GM19240 (cell line): ENCODE measurements around the gene ITGB5.
"Not testable (repeated sequence)": the region's sequence is repeated elsewhere in the genome, so short reads cannot be mapped to it uniquely, and the experiment has no call there.

Experiments
- DNase-seq: peaks from one replicate; pipeline ENCODE4 v3.0.0; 2011; ENCODE audit warnings: low spot score; ENCODE audit not compliant: insufficient read length

The ITGB5 gene

DNA sequence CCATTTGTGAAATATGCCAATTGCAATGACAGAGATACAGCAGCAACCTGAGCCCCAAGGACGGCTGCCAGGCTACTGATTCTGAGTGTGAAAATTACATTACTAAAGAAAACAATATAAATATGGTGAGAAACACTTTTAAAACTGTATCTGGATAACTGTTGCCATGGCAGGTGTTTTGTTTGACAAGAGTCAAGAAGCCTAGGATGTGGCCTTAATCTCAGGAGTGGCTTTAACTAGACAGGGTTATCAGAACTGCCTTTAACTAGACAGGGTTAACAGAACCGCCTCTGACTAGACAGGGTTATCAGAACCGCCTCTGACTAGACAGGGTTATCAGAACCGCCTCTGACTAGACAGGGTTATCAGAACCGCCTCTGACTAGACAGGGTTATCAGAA lies 98.1 kb downstream of the ITGB5 start:
- not testable (repeated sequence) for DNase-seq

DNA sequence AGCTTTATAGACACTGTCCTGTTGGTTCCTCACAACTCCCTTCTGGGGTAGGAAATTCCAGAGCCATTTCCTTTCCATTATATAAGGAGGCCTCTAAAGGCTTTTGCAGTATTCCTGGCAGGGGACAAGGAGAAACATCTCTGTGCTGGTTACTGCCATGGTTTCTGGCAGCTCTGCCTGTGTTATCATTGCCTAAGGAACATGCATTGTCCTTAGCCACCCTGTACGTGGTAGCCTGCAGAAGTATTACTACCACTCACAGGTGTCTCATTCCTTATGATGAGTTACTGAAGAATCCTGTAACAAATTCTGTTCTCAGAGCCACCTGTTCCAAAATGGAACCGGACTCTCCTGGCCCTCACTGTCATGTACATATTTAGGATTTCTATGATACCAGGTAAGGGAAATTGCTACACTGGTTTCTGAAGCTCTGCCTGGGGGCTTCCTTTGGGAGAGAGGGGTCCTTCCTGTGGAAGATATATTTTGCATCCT lies 98.9 kb downstream of the ITGB5 start:
- DNase-seq = no peak

DNA sequence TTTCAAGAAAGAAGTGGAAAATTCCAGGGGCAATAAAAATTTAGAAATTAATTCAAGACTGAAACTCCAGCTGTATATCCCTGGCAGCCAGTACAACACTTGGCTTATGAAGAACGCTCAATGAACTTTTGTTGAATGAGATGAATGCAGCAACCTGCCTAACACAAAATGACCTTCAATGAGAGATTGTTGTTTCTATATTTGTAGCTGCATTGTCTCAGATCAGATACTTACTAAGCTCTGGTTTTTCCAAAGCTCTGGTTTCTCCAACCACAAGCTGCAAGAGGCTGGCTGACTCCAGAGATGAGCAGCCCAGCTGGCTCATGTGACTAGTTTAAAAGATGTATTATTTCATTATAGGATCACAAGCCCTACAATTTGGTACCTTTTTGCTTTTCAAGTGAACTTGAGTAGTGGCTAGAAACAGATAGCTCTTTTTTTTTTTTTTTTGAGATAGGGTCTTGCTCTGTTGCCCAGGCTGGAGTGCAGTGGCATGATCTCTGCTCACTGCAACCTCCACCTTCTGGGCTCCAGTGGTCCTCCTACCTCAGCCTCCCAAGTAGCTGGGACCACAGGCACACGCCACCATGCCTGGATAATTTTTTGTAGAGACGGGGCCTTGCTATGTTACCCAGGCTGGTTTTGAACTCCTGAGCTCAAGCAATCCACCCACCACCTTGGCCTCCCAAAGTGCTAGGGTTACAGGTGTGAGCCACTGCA lies 99.5 kb downstream of the ITGB5 start:
- no peak for DNase-seq

DNA sequence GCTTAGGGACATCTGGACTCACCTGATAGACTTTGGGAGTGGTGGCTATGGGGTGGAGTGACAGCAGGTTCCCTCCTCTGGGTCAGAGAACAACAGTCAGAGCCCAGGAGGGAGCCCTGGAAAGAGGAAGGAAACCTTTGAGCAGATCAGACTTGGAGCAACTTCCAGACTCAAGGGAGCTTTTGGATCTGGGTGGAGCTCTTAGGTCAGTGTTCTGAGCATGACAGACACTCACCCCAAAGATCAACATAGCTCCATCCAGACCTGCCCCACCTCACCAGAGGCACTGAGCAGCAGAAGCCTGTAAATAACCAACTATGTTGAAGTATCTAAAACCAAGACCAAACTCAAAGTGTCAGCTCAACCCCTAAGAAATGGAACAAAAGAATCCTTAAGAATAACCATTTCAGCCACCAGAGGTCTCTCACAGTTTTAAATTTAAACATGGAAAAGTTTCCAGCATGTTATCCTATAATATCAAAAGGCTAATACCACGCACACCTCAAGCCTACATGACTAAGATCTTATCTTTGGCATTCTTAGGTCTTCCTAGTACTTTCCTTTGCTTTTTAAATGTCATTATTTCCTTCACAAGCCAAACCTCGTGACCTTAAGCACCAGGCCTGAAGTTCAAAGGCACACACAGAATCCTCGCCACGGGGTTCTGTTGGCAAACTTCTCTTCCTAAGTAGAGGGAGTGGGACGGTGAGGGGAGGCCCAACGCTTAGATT lies 100.5 kb downstream of the ITGB5 start:
- no peak for DNase-seq

DNA sequence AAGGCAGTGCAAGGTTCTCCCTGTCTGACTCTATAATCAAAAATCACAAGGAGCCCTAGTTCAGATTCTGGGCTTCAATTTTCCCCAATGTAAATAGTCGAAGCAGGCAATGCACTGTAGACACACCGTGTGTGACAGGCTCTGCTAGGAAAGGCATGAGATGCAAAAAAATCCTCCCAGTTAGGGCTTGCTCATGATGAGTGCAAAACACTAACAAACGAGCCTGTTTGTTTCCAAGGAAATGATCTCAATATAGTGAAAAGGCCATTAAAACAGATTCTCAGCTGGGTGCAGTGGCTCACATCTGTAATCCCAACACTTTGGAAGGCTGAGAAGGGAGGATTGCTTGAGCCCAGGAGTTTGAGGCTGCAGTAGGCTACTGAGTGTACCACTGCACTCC lies 101.2 kb downstream of the ITGB5 start:
- DNase-seq = no peak

DNA sequence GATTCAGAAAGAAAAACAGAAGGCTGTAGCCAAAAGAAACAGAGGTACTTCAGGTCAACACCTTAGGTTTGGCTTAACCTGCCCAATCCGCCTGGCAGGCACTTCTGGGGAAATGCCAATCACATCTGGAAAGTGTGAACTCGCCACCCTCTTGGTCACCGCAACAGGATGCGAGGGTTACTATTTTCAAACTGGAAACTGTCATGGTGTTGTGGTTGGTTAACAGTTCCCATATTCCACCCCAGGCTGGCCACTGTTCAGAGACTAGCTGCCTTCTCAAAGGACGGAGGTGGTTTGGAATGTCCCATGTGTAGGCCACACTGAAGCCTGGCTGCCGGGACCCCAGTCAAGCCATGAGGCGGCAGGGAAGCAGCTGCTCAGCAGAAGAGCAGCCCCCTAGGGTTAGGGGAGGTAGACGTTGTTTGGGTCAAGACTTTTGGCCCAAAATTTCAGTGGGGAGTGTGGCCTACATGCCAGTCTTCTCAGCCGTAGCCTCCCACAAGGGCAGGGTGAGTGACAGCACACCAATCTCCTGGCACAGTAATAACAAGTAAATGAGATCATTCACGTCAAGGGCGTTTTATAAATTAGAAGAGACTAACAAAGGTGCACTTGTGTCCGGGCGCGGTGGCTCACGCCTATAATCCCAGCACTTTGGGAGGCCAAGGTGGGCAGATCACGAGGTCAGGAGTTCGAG lies 102.3 kb downstream of the ITGB5 start:
- no peak for DNase-seq

DNA sequence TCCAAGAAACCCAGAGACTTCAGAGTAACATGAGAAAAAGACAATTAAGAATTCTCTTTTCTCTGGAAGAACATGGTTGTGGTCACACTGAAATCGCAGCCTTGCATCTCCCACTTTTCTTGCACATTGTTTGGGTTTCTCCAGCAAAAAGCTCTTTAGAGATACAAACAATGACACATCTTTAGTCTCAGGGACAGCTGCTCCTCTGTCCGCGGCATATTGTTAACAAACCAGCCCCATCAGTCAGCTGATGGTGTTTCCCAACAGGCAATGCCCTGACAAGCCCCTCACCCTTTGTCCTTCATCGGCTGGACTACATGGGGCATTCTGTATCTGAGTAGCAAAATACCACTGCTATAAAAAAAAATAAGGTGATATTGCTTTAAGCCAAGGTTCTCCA lies 103.5 kb downstream of the ITGB5 start:
- no peak for DNase-seq

DNA sequence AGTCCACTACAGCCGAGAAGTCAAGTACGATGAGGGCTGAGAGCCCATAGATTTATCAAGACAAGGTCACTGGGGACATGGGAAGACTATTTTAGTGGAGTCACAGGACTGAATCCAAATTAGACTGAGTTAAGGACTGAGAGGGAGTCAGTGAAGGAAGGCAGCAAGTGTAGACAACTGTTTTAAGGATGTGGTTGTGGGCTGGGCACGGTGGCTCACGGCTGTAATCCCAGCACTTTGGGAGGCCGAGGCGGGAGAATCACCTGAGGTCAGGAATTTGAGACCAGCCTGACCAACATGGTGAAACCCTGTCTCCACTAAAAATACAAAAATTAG lies 104.8 kb downstream of the ITGB5 start:
- DNase-seq = not testable (repeated sequence)

DNA sequence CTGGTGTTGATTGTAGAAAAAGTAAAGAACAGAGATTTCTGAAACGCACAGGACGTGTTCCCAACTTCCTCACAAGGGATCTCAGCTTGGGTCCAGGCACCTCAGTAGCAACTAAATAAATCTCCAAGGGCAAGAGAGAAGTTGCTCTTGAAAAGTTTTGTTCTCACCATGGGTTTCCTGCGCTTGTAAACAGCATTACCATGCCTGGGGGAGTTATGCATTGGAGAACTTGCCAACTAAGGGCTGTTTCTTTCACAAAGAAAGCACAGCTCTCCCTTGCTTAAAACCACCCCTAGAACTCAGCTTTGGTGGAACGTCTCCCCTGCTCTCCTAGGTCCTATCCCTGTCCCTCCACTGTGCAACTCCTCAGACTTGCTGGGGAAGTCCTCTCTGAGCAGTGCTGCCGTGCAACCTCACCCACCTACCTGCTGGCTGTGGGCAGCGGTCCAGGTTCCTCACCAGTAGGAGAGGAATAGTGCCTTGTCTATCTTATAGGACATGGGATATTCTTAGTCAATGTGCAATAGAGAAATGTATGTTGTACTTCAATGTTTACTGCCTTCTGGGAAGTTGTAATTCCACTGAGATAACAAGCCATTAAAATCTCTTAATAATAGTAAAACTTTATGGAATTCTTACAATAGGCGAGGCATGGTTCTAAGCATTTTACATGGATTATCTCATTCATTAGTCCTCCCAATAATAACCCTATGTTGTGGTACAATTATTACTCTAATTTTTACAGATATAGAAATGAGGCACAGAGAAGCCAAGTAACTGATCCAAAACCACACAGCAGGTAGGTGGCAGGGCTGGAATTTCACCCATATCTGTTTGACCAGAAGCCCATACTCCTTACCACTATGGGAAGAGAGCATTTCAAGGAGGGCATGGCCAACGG lies 105.4 kb downstream of the ITGB5 start:
- DNase-seq = no peak

DNA sequence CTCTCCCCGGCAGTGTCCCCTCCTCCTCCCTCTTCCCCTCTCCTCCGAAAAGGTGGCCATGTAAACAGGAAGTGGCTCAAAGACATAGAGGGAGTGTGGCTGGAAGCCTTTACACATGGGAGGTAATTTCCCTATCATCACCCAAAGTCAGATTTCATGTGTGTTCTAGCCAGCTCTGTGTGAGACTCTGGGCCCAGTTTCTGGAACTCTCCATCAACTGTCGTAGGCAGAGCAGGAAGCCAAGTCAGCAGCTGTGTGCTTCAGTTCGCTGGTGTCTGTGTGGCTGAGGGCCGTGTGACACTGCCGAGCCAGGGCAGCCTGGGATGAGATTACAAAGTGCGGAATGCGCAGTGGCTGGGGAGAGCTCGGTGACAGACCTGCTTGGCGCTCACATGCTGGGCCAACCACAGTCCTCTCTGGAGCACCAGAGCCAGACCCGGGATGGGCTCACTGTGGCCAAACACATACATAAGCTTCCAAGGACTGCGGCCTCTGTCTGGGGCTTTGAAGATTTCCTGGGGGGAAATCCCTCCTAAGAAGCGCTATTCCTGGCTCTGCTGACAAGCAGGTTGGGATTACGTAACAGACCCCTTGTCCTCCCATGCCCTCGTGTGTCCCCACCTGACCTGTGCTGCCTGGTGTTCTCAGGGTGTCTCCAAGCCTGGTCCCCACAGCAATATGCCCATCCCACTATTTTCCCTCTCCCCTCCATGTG lies 106.2 kb downstream of the ITGB5 start:
- DNase-seq = no peak

DNA sequence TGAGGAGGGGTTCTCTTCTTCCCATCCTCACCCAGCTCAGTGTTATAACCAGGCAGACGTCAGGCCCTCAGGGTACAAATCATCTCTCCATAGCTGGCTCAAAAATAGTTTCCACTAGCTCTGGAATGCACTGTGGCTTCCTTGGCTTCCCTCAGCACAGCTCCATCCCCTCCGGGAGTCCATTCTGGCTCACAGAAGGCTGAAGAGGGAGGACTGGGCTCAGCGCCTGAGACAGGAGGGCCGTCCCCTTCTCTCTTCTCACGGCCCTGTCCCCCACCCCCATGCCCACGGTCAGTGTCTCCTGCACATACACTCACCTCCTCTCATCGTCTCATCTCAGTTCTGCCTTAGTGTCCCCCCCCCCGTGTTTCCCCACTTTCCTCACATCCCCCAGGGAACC lies 106.8 kb downstream of the ITGB5 start:
- no peak for DNase-seq

DNA sequence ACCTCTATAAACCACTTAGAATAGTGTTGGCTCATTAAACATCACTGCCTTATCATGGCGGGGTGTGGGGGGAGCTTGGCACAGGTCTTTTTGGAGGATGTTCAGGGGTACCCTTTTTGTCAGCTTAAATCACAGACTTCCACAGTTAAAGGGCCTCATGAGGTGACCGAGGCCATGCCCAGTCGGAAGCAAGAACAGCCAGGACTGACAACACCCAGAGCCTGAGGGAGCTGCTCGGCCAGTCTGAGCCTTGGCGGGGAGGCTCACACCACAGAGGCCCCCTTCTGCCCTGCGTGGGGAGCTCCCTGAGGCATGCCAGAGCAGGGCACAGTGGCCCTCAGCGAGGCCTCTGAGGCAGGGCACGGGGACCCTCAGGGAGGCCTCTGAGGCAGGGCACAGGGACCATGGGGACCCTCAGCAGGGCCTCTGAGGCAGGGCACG lies 107.4 kb downstream of the ITGB5 start:
- no peak for DNase-seq

DNA sequence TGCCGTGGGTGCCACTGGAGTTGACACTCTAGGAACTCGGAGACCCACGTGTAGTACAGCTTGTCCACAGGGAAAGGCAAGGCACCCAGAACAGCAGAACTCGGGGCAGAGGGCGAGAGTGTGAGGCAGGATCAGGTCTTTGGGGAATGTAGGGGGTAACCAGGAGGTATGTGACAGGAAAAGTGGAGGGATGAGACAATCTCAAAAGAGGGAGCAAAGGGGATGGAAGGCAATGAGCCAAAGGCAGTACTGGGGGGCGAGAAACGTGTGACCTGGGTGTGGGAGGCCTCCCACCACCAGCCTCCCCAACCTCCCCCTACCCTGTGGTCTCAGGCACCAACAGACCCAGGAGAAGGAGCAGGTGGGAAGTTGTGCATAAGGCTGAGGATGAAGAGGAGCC lies 108.0 kb downstream of the ITGB5 start:
- DNase-seq = no peak

DNA sequence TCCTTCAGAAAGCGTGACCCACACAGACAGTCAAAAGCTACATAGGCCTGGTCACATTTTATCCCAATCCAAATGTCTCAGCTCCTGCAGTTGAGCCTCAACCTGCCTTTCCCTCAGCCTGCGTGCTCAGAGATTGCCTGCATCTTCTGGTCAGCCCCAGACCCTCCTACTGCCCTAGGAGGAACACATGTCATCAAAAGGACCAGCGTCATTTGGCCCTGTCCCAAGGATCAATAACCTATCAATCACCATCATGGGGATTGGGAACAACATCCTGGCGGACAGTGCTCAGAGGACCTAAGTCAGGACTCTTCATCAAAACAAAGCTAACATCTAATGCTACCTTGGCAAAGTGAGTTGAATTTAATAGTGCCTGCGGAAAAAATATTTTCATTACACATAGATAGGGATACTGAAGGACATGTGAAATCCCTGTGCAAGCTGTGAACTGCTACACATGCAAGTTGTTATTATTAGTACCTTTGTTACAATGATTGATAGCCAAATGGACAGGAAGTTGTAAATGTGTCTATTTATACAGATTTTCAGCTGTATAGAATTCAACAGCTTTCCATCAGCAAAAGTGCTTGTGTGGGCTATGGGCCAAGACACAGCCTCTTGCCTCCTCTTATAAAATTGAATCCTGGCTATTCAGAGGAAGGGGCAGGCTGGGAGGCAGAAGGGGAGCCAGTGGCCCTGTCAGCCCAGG lies 109.2 kb downstream of the ITGB5 start:
- no peak for DNase-seq

DNA sequence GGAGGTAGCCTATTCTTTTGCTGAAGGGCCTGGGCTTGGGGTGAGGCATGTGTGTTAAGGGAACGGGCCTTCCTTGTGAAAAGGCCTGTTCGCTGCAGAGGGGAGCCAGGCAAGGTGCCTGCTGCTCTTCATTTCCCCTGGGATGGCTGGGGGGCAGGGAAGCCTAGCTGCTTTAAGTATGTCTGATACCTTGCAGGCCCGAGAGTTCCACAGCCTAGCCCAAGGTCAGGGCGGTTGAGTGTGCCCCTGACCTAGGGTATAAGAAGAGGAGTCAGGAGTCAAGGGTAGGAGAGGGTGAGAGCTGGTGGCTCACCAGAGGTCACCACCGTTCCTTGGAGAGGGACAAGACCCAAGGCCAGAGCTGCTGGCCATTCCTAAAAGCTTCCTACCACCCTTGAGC lies 110.3 kb downstream of the ITGB5 start:
- no peak for DNase-seq

DNA sequence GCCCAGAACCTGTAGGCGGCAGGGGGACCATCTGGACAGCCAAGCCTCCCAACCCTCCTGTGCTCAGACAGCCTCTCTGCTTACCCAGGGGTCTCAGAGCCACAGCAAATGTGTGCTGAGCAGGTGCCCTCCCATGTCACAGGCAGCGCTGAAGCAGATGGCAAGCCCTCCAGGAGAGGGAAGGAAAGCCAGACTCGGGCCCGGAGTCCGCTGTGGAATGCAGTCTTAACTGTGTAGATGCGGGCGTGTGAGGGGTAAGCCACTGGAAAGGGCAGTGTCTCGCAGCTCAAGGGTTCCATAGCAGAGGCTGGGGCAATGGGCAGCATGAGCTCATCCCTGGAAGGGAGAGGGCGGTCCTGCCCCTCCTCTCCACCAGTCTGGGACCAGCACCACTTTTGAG lies 111.3 kb downstream of the ITGB5 start:
- no peak for DNase-seq

DNA sequence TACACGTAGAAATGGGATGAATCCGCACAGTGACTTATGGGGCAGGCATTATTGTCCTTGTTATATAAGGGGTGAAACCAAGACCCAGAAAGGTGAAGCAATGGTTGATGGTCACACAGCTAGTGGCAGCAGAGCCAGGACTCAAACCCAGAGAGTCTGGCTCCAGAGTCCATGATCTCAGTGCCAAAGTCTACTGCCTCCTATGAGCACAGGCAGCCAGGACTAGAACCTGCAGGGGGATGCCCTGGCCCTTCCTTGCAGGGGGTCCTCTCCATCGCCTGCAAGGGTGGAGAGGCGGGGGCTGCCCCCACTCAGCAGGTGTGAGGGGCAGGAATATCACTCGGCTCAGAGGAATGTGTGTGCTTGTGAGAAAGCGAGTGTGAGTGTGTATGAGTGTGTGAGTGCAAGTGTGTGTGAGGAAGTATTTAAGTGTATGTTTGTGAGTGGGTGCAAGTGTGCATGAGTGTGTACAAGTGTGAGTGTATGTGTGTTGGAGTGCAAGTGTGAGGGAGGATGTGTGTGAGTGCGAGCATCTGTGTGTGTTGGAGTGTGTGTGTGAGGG lies 112.2 kb downstream of the ITGB5 start:
- no peak for DNase-seq

DNA sequence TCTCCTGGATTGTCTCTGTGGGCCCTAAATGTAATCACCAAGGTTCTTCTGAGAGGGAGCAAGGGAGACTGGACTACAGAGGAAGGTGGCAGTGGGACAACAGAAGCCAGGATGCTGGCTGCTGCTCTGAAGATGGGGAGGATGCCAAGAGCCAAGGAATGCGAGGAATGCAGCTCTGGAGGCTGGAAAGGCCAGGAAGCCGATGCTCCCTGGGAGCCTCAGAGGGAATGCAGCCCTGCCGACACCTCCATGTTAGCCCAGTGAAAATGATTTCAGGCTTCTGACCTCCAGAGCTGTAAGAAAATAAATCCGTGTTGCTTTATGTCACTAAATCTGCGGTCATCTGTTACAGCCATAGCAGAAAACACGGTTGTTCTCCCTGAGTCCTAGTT lies 112.8 kb downstream of the ITGB5 start:
- no peak for DNase-seq

DNA sequence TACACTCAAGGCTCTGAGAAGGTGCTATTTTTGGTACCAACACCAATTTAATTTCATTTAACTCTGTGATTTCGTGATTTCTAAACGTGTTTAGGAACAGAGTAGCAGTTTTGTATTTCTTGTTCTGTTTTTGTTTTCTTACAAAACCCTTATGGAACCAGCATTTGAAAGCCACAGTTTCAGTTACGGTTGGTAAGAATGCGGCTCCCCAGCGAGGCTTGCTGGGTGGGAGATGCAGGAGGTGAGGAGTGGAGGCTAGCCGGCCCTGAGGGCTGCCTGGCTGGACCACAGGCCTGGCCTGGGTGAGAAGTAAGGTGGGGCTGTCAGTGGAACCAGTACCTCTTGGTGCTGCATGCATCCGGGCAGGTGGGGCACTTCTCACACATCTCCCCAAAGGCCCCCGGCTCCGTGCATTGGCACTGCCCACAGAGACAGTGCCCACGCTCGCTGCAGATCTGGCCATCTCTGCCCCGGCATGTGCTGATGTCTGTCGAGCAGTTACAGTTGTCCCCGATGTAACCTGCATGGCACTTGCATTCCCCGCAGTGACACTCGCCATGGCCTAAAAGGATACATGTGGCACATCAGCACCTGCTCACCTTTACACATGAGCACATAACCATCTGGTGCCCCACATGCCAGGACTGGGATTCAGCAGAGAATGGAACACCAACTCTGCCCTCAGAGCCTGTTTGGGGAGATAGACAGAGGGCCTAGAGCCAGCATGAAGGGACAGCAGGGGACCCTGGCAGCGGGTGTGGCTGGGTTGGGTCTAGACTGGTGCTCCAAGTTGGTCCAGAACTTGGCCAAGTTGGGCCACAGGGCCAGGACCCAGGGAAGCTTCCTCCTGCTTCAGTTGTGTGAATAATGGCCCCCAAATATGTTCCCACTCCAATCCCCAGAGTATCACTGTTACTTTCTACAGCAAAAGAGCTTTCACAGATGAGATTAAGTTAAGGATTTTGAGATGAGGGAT lies 113.5 kb downstream of the ITGB5 start:
- no peak for DNase-seq
